GM21423 (cell line): ENCODE data around the gene P3H1.

Experiments
- ATAC-seq: cut with Tn5 transposase; IDR thresholded peaks from one replicate; pipeline ENCODE4 v1.9.1; 2021; ENCODE audit warnings: mild to moderate bottlenecking, moderate library complexity; ENCODE audit not compliant: unreplicated experiment

P3H1 gene

DNA sequence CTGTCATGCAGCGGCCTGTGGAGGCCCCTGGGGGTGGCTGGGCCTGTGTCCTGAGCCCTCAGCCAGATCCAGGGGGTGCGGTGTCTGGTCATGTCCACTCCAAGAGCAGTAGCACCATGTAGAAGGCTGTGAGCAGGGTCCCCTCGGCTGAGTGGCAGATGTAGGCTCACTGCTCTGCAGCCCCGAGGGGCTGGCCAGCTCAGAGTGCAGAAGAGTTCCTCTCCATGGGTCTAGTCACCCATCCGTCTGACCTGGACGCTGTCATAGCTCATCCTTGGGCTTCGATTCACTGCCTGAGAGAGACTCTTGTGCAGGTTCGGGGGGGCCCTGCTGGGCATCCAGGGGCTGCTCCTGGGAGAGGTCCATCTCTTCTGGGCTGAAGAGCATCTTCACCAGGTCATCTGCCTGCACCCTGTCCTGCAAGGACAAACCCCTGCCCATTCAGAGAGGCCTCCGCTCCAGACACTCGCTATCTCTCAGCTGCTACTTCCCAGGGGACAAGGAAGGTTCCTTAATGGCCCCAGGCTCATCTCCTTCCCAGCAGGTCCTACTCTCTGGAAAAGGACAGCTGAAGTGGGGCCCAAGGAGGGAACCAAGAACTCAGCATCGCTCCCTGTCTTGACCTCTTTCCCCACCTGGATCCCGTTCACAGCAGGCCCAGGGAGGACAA, 20.3 kb downstream of the P3H1 start:
- ATAC-seq: no peak

DNA sequence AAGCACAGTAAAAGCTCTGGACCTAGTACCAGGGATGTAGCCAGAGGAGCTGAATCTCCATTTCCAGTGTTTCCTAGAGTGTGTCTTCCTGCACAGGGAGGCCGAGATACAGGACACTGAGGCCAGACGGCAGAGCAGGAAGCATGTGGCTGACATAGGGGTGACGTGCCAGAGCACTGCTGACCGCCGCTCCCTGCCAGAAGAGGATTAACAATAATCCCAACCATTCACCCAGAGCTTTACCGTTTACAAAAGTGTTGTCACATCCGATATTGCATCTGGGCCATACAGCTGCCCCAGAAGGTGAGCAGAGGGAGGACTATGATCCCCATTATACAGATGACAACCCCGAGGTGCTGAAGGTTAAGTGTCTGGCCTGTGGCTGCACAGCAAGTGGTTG, 21.0 kb downstream of the P3H1 start:
- ATAC-seq: no peak

DNA sequence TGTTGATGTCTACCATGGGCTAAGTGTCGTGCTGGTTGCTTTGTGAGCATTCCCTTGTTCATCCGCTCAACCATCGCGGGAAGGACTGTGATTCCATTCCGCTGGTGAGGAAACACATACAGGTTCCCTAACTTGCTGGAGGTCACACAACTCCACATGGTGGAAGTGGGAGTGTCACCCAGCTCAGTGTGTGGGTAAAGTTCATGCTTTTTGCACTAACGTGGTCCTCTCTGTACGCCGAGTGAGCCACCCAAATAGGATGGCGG, 22.7 kb downstream of the P3H1 start:
- no peak for ATAC-seq

DNA sequence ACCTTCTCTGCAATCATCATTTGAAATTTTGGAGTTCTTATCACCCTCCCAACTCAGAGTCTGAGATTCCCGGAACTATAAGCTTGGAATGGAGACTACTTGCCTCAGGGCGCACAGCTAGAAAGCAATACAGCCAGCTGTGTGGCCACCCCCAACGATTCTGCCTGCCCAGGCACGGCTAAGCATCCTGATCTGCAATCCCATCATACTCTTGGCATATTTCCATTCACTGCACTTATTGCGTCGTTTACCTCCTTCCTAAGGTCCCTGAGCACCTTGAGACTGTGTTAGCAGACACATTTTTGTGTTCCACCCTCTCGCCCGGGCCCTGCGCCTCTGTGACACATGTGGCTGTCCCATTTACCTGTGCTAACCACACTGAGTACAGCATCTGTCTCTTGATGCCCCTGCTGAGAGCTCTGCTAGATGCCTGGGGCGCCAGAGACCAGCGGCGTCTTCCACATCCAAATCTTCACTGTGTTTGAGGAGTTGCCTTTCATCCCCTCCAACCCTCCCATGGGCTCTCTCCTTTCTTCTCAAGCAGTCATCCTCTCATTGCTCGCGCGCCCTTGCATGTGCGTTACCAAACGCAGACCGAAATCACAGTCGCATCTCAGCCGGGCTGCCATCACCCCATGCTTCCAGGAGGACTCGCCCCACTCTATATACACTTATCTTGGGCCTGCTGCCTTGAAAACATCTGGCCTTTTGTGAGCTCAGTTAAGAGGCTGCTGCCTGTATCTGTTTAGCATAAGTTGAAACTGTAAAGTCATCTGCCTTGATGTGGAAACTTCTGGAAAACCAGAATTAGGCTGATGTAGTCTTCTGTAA, 23.3 kb downstream of the P3H1 start:
- no peak for ATAC-seq

DNA sequence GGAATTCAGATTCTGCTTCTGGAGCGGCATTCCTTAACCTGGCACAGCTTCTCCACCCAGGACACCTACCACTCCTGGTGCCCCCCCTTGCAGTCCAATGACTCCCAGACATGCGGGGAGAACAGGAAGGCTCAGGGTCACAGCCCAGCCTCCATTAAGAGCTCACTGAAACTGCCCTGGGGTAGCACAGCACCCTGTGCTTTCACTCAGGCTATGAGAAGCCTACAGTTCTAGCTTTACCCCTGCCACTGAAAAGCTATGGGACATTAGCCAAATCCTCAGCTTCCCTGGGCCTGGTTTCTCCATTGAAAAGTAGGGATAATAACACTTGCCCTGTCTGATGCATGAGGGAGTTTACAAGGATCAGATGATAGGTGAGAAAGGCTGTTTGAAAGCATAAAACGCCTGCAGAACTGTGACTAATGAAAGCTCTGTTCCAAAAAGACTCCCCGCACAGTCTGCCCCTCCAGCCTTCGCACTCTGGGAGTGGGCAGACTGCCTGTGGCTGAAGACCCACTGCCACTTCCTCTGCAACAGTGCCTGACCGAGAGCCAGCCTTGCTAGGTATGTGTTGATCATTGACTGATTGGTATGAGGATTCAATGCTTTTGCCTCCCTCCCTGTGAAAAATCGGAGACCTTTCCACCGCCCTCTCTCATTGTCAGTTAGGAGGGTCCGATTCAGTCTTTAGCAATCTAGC, 24.1 kb downstream of the P3H1 start:
- no peak for ATAC-seq

DNA sequence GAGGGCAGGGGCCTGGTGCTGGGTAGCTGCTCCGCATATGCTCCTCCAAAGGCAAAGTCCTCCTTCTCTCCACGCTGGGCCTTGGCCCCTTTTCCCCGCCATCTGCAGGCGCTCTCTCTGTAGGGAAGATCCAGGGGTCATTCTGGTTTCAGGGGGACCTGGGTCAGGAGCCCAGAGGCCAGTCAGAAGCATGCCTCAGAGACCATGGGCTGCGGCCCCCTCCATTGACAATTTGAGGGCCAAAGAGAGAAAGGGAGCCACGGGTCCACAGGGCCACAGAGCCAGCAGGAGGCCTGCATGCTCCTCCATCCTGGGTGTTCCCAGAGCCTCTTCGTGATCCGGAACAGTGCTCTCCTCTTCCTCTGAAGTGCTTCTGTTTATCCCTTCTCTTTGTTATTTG, 24.7 kb downstream of the P3H1 start:
- ATAC-seq: no peak

DNA sequence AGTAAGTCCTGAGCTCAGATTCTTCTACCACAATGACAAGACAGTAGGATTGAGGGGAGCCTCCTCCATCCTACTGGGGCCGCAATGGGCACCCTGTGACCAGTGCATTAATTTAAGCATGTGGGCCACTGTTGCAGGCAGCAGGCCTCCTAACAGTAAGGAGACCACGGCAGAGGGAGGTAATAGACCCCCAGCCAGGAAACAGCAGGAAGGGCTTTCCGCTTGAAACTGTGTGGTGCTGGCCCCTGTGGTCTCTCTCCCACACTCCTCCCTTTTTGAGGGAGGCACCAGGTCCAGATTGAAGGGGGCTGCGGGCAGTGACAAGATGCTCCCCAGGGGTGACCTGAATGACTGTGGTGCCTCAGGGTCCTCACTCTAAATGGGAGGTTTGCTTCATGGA, 25.1 kb downstream of the P3H1 start:
- ATAC-seq: no peak

DNA sequence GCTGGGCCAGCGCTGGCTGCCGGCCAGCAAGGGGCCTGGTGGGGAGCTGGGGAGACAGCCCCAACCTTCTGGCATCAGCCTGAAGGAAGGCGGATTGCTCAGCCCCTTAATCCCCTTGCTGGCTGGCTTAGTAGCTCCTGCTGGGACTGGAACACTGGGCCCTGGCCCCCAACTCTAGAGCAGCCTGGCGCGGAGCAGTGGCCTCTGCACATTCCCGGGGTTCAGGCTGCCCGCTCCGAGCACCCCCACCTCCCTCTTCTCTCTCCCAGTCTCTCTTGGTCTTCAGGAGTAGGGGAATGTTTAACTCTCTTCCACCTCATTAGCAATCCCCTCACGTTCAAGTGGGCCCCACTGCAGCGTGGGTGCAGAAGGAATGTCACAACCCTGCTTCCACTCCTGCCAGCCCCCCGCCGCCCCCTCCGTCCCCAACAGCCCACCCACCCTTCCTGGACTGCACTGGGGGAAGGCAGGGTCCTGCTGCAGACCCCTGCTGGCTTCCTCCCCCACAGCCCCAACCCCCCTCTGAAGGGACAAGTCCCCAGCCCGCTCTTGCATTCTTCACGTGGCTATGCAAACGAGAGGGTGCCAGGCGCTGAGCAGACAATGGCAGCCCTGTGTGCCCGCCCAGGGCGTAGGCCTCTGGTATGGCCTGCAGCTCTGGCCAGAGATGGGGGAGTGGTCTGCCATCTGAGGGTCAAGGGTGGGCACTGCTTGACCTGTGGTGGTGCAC, 25.8 kb downstream of the P3H1 start:
- ATAC-seq: no peak

GRCh38 chr1:42739753-42740700, 26.8 kb downstream of the P3H1 start, which contains the start of gene CLDN19:
Gene CLDN19, minus strand, starts transcription at chr1:42740236. Its CDS starts 173 bp downstream, at chr1:42740063.
- ATAC-seq: no peak

DNA sequence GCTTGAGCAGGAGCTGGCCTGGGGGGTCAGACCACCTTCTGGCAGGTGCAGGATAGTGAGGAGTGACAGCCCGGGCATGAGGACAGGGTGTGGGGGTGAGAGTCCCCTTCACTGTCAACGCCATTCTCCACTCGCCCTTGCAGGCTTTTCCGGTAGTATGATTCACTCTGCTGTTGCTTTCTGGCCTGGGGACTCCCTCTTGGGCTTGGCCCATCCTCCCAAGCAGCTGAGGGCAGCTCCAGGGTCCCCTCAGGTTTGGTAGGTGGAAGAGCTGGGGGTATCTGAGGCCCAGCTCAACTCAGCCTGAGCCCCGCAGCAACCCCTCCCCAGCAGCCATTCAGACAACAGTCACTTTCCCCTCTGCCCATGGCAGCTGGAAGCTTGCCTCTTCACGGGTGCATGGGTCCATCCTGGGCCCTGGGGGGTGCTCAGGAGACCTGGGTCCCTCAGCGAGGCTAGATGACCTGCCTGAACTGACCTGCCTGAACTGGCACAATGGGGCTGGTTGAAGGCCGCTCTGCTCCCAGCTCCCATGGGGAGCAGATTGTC, 28.1 kb downstream of the P3H1 start:
- ATAC-seq: no peak

DNA sequence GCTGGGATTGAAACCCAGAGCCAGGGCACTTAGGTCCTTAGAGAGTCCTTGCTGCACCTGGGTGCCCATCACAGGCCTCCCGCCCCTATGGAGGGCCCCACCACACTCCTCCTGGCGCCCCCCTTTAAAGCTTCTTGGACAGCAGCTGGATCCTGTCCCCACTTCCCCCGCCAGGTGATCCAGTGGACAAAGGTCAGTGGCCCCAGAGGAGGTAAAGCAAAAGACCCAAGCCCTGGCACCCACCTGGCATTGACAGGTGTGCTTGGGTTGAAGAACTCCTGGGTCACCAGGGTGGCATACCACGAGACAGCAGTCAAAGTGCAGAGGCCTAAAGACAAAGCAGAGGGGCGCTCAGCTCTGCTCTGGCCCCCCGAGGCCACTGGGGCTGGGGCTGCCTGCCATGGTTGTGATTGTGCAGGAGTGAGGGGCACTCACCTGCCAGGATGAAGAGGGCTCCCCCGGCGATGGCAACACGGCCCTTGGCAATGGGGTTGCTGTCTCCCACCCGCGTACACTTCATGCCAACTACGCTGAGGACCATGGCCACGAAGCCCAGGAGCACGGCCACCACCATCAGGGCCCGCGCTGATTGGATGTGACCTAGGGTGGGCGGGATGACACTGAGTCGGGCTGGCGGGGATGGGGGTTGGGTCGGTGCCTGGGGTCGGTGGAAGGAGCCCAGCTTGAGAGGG, 28.7 kb downstream of the P3H1 start:
- no peak for ATAC-seq

- ATAC-seq: no peak
Observed at GRCh38 chr1:42737257-42737656, 29.6 kb downstream of the P3H1 start.

GRCh38 chr1:42736571-42737200, 30.1 kb downstream of the P3H1 start:
- ATAC-seq: no peak

DNA sequence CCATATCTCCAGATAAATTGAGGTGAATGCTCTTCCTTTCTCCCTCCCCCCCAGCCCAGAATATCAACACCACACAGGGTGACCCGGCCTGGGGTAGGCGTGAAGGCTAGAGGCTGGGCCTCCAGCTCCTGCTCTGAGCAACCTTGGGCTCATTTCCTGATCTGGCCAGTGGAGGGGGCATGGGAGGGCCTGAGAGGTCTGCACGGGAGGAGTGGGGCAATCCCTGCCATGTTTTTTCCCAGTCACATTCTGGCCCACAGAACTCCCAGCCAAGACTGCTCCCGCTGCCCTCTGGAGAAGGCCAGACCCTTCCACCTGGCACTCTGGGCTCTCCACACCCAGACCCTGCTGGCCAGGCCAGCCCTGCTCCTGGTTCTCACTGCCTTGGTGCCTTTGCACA, 30.7 kb downstream of the P3H1 start:
- no peak for ATAC-seq

GRCh38 chr1:42735477-42736105, 31.2 kb downstream of the P3H1 start:
- ATAC-seq: no peak

DNA sequence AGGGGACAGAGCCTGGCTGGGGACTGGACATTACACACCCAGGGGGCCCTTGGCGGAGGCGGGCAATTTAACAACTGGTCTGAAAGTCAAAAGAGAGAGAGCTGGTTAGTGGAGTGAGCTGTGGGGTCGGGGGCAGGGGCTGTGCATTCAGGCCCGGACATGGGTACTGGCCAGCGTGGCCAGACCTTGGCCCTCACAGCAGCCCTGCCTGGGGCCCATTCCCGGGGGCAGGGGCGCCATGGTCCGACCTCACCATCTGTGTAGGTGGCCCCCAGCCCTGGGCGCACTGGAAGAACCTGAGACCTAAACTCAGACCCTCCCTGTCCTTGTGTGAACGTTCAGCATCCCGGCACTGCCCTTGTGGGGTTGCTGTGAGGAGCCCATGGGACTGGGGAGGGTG, 31.8 kb downstream of the P3H1 start:
- ATAC-seq: no peak

DNA sequence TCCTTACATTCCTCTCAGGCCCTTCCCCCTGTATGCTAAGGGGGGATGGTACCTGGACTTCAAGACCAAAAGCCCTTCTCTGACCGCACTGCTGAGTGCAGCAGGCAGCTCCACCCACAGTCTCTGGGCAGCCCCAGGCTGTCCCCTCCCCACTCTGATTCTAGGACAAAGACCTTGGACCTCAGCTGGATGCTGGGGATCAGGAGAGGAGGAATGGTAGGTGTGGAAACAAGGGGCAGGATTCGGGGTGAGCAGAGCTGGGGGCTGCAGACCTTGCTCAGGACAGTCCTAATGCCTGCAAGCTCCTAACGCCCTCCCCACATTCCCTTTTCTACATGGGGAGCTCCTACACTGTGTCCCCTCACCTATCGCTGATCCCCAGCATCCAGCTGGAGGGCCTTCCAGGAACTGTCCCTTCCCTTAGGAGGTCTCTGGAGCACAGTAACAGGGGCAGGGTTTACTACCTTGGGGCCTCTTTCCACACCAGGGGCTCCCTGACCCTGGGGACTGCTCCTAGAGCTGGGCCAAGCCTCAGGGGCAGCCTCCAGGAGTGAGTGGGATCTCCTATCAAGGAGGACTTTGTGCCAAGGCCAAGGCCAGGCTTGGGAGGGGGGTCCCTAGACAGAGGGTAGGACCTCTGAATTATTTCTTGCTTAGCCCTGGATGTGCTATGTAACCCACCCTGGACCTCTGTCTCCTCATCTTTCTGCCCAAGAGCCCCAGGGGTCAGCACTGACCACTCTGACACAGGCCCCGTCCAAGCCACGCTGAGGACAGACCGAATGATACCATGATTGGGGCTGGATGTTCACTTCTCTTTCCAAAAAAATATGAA, 32.4 kb downstream of the P3H1 start:
- ATAC-seq: no peak
